Esophagus muscularis mucosa (tissue), 4 donors: ENCODE data around the gene C2orf81. TPM values are rescaled to one million over a fixed set of nuclear protein-coding genes. Genes with fewer than 3 reads are reported as not detected.
A peak's percentile ranks its signal among the peaks of the same experiment; 100 is the strongest.

ENCODE experiments used
- DNase-seq: peaks from one replicate; pipeline ENCODE4 v3.0.0-alpha.2; 2017; ENCODE audit errors: extremely low spot score
- H3K27ac ChIP-seq, 4 donors: fragments of 200-600 bp; sonication (generic); replicated peaks in 1 of 4; 1 replicate in 3 of 4; 2 replicates in 1 of 4; pipeline ENCODE4 v1.5.1; 2016 to 2019; ENCODE audit warnings: mild to moderate bottlenecking in 1 of 4
- H3K27me3 ChIP-seq, 4 donors: fragments of 200-600 bp; sonication (generic); one replicate each; pipeline versions ENCODE4 v1.5.1 to v1.6.0; 2016 to 2019
- H3K36me3 ChIP-seq, 4 donors: fragments of 200-600 bp; sonication (generic); one replicate each; pipeline ENCODE4 v1.5.1; 2016 to 2019
- H3K4me1 ChIP-seq, 4 donors: fragments of 200-600 bp; sonication (generic); one replicate each; pipeline ENCODE4 v1.5.1; 2016 to 2019
- H3K4me3 ChIP-seq, 4 donors: fragments of 200-600 bp; sonication (generic); 1 replicate in 2 of 4; 2 replicates in 2 of 4; pipeline ENCODE4 v1.5.1; 2016 to 2019; ENCODE audit warnings: mild to moderate bottlenecking in 4 of 4, moderate library complexity in 1 of 4
- H3K9me3 ChIP-seq, 4 donors: fragments of 200-600 bp; sonication (generic); 1 replicate in 3 of 4; 2 replicates in 1 of 4; pipeline ENCODE4 v1.5.1; 2016 to 2019
- EP300 ChIP-seq: sonication (generic); formaldehyde crosslinking; IDR thresholded peaks from one replicate; pipeline ENCODE4 v1.6.1; 2017; ENCODE audit warnings: antibody characterized with exemption
- POLR2A ChIP-seq: fragments of 450-650 bp; IDR thresholded peaks from one replicate; pipeline ENCODE4 v1.6.1; 2017; ENCODE audit warnings: antibody characterized with exemption, moderate library complexity, mild to moderate bottlenecking, low read depth
- POLR2AphosphoS5 ChIP-seq, 2 donors: sonication (generic); formaldehyde crosslinking; IDR thresholded peaks; one replicate each; pipeline ENCODE4 v1.6.1; 2017; ENCODE audit warnings: antibody characterized with exemption in 2 of 2
- WGBS: methylation state at CpG from one replicate; pipeline ENCODE4 v1.1.5; 2018; 5-methylcytosine and 5-hydroxymethylcytosine counted together
- intact Hi-C: fragments of 100-400 bp; cut with DNase I; formaldehyde crosslinking; loops from one replicate; pipeline ENCODE4 v1.15.1; 2023
- total RNA-seq, 4 donors: library from RNA; depleted of rRNA; stranded (reverse); fragments of >200 nt; gene quantifications; one replicate each; pipeline versions ENCODE4 v1.1.0 to v1.2.1, GENCODE V29; 2016
- TF ChIP-seq, protein P1 (sequence below), 3 experiments: fragments of 200-600 bp in 2 of 3; fragments of 450-650 bp in 1 of 3; sonication (generic) in 2 of 3; IDR thresholded peaks; one replicate each; pipeline ENCODE4 v1.5.1; 2017 to 2019; ENCODE audit warnings: antibody characterized with exemption in 3 of 3, mild to moderate bottlenecking in 2 of 3, moderate library complexity in 1 of 3

Gene C2orf81
- total RNA-seq, 4 donors from 2014 or later, result 0.66 to 4.6 (median 3.2) TPM

DNA sequence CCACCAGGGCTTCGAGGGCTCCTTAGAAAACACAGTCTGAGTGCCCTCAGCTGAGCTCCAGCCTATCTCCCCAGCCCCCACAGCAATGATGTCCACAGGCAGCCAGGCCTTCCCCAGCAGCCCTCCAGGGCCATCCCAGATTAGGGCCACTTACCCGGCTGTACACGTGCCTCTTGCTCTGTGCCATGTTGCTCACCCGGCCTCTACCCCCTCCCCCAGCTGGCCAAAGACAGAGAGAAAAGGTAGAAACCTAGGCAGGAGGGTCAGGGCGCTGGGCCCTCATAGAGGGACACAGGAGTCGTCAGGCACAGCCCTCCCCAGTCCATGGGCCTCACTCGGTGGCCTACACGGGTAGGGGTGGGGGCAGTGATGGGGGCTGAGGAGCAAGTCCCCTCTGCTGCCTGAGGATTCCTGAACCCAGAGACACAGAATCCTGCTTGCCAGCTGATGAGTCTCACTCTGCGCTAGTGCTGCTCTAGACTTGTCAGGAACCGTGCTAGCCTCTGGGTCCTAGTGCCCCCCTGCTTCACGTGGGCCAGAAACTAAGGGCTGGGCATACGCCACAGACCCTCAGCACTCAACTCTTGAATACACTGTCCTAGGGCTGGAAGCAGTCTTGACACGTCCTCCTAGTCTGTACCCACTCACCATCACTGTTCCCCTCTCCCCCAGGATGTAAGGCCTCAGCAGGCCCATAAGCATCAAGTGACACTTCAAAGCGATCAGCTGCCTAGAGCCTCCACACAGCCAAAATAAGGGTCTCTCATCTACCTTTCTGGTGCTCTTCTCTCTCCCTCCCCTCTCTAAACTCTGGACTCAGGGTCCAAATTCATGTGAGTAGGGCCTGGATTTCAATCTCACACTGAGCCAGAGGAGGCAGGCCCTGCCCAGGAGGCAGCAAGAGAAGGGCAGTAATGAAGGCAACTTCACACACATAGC lies 41.3 kb downstream of the C2orf81 start, which contains the start of gene DCTN1:
DCTN1 (minus strand) TSS at position 461 of the 939 bp plus-strand sequence; CDS start at position 187, 274 bp downstream.
- Histone ChIP-seq H3K4me1 (peaks cover 59 to 73% (median 69%) of the 10 kb centered on the region in 4 donors), H3K27me3 (no peaks in the 10 kb centered on the region), H3K9me3 (no peaks in the 10 kb centered on the region), H3K4me3 (peak within 1 kb of the TSS; percentile 50 to 59 (median 54)), H3K36me3 (peaks cover 13 to 34% (median 25%) of the 10 kb centered on the region in 4 donors), H3K27ac (peak within 1 kb of the TSS; percentile 45 to 59 (median 54))
- WGBS, result 32% methylated on average over 12 of the region's 14 CpGs
- no peak for TF ChIP-seq POLR2A
- peak; percentile 58 to 72 for TF ChIP-seq POLR2AphosphoS5 (IDR thresholded peaks at IDR 0.05)
- no peak for TF ChIP-seq EP300
- TF ChIP-seq, protein P1, sequence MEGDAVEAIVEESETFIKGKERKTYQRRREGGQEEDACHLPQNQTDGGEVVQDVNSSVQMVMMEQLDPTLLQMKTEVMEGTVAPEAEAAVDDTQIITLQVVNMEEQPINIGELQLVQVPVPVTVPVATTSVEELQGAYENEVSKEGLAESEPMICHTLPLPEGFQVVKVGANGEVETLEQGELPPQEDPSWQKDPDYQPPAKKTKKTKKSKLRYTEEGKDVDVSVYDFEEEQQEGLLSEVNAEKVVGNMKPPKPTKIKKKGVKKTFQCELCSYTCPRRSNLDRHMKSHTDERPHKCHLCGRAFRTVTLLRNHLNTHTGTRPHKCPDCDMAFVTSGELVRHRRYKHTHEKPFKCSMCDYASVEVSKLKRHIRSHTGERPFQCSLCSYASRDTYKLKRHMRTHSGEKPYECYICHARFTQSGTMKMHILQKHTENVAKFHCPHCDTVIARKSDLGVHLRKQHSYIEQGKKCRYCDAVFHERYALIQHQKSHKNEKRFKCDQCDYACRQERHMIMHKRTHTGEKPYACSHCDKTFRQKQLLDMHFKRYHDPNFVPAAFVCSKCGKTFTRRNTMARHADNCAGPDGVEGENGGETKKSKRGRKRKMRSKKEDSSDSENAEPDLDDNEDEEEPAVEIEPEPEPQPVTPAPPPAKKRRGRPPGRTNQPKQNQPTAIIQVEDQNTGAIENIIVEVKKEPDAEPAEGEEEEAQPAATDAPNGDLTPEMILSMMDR (IDR thresholded peaks at IDR 0.05), result peak in 1 of 3 experiments; percentile 10
- DNase-seq, result no peak
- intact Hi-C loops, result no loop called here

DNA sequence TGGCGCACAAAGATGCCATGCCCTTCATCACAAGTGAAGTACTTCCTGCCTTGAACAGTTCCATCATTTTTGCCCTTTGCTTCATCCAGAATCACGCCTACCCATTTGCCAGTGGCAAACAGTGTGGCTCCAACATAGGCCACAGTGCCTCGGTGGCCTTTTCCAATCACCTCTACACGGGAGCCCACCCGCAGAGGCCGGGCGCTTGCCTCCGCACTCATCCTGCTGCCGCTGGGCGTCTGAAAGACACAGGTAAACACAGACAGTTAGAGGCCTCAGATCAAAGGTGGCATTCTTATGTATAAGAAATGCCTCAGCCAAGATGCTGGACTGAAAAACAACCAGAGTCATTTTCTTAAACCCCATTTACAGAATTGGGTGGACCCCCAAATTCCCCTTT lies 43.4 kb downstream of the C2orf81 start:
- Histone ChIP-seq H3K4me3 (no peak overlapping the region), H3K27me3 (no peaks in the 10 kb centered on the region), H3K9me3 (no peaks in the 10 kb centered on the region), H3K4me1 (peaks cover 58 to 73% (median 69%) of the 10 kb centered on the region in 4 donors), H3K36me3 (peaks cover 13 to 32% (median 25%) of the 10 kb centered on the region in 4 donors), H3K27ac (no peak overlapping the region)
- DNase-seq, result no peak
- intact Hi-C loops, result no loop called here
- TF ChIP-seq POLR2A (no peak), EP300 (no peak), POLR2AphosphoS5 (IDR thresholded peaks at IDR 0.05) (no peak)
- TF ChIP-seq, protein P1 (IDR thresholded peaks at IDR 0.05), result no peak
- WGBS, result 88% methylated on average over 10 of the region's 10 CpGs

DNA sequence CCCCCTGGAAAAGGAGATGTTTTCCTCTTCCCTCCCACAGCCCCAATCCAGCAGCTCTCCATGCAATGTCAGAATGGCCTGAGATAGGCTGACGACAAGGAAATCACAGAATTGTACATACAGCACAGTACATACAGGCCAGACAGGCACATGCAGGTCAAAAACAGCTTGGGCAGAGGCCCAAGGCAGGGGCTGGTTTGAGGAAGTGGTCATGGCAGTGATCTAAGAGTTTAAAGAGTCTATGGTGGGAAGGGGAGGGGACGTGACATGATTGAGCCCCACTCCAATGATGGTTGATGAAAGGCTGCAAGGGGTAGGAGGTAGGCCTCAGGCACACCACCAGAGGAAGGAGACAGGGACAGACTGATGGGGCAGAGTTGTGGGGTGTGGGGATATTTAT lies 45.6 kb downstream of the C2orf81 start:
- Histone ChIP-seq H3K36me3 (peaks cover 20 to 40% (median 34%) of the 10 kb centered on the region in 4 donors), H3K4me1 (peaks cover 52 to 60% (median 55%) of the 10 kb centered on the region in 4 donors), H3K27me3 (no peaks in the 10 kb centered on the region), H3K9me3 (no peaks in the 10 kb centered on the region), H3K4me3 (no peak overlapping the region), H3K27ac (no peak overlapping the region)
- TF ChIP-seq POLR2AphosphoS5 (IDR thresholded peaks at IDR 0.05), result no peak
- TF ChIP-seq EP300, result no peak
- no peak for TF ChIP-seq POLR2A
- TF ChIP-seq, protein P1 (IDR thresholded peaks at IDR 0.05), result no peak
- DNase-seq, result no peak
- intact Hi-C loops, result no loop called here
- 88% methylated on average over 2 of the region's 2 CpGs for WGBS

DNA sequence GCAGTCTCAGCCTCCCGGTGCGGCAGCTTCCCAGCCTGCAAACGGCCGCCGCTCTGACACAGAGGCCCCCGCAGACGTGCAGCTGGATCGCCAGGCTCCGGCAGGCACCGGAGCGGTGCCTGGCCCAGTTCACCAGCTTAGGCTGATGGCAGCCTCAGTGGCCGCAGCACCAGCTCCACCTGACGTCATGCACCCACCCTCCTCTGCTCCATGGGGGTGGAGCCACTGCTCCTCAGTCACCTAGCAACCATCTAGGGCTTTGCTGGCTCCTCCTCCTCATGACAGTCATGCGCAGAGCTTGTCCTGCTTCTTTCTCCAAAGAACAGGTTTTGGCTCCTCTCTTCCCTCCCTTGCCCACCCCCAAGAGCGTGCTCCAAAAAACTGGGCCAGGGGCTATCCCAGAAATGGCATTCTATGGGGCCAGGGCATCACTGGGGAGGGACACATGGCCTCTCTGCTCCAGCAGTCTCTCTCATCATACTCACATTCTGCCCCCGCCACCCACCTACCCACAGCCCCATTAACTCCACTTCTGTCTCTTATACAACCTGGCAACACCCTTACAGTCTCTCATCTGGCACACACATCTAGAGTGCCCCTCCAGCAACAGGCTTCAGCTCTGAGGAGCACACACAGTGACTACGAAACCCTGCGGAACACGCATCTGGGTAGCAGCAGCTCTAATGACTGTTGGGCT lies 46.8 kb downstream of the C2orf81 start:
- Histone ChIP-seq H3K36me3 (peaks cover 32 to 51% (median 46%) of the 10 kb centered on the region in 4 donors), H3K4me1 (peaks cover 40 to 48% (median 43%) of the 10 kb centered on the region in 4 donors), H3K27me3 (no peaks in the 10 kb centered on the region), H3K9me3 (no peaks in the 10 kb centered on the region), H3K27ac (peak overlapping the region; percentile 62 to 71 (median 70)), H3K4me3 (peak overlapping the region; percentile 46 to 60 (median 51))
- WGBS, result 68% methylated on average over 19 of the region's 19 CpGs
- no peak for DNase-seq
- intact Hi-C loops, result no loop called here
- TF ChIP-seq POLR2AphosphoS5 (IDR thresholded peaks at IDR 0.05) (peak; percentile 36 to 50), POLR2A (no peak)
